HG02588 (cell line): ENCODE results near the gene CLEC3A.
"Not testable (repeated sequence)": the region's sequence is repeated elsewhere in the genome, so short reads cannot be mapped to it uniquely, and the experiment has no call there.

Source experiments
- ATAC-seq: cut with Tn5 transposase; IDR thresholded peaks from one replicate; pipeline ENCODE4 v1.9.1; 2021; ENCODE audit warnings: mild to moderate bottlenecking, moderate library complexity; ENCODE audit not compliant: unreplicated experiment

Gene CLEC3A

GRCh38 chr16:78025631-78026030 is 3.3 kb downstream of the CLEC3A start:
- no peak for ATAC-seq

DNA sequence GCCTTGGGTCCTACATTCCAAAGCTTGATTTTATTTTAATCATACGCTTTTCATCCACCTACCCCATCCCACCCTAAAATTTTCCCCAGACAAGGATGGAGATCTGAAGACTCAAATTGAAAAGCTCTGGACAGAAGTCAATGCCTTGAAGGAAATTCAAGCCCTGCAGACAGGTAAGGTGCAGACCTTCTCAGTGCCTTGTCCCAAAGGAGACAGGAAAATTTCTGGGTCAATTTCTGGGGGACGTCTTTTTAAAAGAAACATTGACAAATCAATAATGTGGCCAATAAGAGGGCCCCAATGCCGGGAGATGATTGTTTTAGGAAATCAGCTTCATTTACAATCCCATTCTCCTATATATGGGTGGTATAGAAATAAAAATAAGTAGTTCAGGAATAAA is 5.7 kb downstream of the CLEC3A start:
- no peak for ATAC-seq

DNA sequence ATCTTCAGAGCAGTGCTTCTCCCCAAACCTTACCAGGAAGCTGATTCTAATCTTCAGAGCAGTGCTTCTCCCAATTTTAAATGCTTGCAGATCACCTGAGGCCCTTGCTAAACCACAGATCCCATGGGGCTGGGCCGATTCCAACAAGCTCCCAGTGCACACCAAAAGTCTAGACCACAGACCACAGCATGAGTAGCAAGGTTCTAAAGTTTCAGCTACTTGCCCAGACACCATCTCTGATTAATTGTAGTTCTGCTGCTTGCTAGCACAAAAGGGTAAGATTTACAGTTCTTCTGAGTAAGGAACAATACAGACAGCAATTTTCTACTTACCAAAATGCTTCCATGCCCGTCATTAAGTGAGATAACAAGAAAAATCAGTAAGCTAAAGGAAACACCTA is 12.2 kb downstream of the CLEC3A start:
- ATAC-seq = no peak

- ATAC-seq = no peak
Observed at GRCh38 chr16:78035012-78035411, 12.7 kb downstream of the CLEC3A start.

GRCh38 chr16:78040396-78040795 is 18.0 kb downstream of the CLEC3A start:
- no peak for ATAC-seq

DNA sequence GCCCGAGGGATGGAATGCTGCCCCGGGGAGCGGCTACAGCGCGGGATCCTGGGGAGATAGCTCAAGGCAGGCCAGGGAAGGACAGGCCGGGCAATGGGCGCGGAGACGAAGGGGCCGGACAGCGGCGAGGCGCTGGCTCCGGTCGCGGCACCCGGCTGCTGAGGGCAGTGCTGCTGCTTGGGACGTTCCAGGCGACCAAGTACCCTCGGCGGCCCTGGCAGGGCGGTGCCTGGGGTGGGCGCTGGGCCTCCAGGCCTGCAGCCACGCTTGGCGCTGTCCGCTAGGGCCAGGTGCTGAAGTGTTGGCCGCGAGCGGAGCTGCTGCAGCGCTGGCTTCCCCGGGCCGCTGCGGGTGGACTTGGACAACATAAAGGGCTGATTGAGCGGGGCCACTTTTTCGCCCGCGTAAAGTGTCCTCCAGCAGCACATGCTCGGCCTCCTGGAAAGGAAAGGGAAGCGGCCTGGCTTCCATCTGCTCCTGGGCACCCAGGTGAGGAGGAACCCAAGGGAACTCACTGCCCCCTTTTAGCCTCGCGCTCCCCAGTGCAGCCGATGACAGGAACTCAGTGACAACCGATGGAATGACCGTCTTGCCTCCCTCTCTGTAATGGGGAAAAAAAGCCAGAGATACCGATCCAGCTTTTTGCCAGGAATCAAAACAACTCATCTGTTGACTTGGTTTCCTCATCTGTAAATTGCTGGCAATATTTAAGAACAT is 23.7 kb downstream of the CLEC3A start:
- no peak for ATAC-seq

DNA sequence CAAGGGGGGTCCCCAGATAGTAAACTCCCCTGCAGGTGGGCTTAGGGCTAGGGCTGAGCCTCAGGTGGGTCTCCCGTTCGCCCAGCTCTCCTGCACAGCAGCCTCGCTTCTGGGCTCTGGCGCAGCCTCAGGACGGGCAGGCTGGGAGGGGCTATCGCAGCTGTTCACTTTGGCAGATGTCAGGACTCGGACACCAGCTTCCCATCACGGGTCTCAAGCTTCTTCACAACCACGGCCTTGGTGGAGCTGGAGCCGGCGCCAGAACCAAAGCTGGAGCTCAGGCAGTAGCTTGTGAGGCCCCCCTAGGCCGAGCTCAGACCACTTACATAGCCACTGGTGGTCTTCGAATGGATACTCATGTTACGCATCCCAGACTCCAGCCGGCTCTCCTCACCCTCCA is 26.0 kb downstream of the CLEC3A start:
- no peak for ATAC-seq

DNA sequence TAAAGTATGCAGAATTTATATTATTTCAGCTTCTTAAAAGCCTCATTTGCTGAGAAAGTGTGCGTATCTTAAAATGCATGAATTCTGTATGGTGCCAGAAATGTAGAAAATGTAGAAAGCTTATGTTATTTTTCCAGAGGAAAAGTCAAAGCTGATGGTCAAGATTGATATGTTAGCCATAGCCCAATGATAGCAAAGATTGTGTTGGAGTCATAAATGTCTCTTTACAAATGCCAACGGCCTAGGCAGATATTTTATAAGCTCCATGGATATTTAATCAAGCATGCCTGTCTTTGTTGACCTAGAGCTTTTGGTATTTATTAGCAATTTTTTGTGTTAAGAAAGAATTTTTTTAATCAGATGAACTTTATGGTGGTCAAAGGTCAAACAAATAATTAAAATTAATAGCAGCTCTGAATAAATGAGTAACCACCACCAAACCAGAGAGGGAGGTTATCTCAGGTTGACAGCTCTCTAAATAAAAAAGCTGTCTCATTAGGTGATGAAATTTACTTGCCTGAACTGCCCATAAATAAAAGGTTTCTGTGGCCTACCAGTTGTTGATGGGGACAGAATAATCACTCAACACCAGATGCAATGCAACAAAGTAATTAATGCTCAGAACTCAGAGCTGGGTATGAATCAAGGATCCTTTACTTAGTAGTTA is 28.5 kb downstream of the CLEC3A start:
- no peak for ATAC-seq

GRCh38 chr16:78057803-78058564 is 35.6 kb downstream of the CLEC3A start:
- ATAC-seq = no peak

DNA sequence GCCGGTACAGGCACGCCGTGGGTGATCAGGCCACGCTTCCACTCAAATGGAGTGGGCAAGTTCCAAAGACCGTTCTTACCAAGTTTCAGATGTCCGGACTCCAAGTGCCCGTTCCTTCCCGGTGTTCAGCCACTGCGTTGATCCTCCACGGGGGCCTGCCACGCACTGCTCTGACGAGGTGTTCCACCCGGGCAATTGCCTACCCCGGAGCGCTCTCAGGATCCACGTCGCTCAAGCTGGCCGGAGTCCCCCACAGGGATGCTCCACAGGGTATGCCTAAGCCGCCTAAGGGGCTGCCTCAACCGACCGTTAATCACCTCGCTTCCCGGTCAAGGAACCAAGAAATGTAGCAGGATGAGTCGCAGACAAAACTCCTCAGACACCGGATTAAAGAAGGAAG is 37.5 kb downstream of the CLEC3A start:
- ATAC-seq = not testable (repeated sequence)

DNA sequence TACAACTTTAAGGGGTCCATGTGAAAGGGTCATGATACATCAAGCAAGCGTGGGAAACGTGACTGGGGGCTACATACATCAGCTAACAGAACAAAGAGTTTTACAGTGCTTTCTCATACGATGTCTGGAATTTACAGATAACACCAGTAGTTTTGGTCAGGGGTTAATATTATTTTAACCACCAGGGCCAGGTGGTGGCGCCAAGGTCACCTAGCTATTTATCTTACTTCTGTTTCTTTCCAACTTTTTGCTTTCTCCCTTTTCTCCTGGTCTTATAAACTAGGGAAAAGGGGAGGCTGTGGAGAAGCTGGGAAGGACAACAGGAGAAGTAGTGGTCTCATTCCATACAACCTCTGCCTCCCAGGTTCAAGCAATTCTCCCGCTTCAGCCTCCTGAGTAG is 37.9 kb downstream of the CLEC3A start:
- ATAC-seq = no peak

GRCh38 chr16:78060809-78061208 is 38.5 kb downstream of the CLEC3A start:
- no peak for ATAC-seq

DNA sequence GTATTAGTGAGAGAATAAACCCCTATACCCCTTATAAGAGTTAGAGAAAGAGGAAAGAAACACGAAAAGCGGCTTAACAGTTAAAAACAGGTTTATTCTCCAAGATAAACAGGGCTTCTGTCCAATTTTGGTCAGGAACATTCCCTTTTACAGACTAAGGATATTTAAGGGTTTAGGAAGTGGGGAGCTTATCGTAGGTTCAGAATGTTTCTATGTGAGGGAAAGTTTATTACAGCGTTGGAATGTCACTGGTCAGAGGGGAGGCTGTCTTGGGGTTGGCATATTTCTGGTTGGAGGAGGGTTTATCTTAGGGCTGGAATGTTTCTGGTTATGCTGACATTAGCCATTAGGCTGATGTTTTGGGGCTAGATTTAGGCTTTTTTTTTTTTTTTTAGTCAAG is 43.0 kb downstream of the CLEC3A start:
- no peak for ATAC-seq

GRCh38 chr16:78069913-78070312 is 47.6 kb downstream of the CLEC3A start:
- ATAC-seq = no peak

- no peak for ATAC-seq
Observed at GRCh38 chr16:78072275-78072674, 49.9 kb downstream of the CLEC3A start.

DNA sequence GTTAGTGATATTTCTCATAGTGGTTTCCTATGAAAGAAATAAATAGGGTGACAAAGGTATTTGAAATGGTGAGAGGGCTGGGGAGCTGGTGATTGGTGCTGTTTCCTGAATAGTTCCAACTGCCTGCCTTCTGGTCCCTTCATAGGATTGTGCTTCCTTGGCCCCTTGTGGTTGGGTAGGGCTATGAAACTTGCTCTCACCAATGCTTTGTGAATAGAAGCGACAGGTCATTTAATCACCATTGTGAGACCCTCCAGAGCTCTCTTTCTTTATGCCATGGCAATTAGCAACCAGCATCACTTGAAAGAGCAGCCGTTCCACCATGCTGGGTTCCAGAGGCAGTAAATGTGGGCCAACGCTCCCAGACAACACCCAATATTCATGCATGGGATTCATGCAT is 53.5 kb downstream of the CLEC3A start:
- no peak for ATAC-seq

- no peak for ATAC-seq
Observed at GRCh38 chr16:78081341-78081740, 59.0 kb downstream of the CLEC3A start.
